GM19351 (cell line): ENCODE results near the gene DPY19L3.
"Not testable (repeated sequence)": the region's sequence is repeated elsewhere in the genome, so short reads cannot be mapped to it uniquely, and the experiment has no call there.

Source experiments
- ATAC-seq: cut with Tn5 transposase; IDR thresholded peaks from one replicate; pipeline ENCODE4 v1.9.1; 2021; ENCODE audit warnings: mild to moderate bottlenecking, moderate library complexity; ENCODE audit not compliant: unreplicated experiment

DPY19L3 gene, protein sequence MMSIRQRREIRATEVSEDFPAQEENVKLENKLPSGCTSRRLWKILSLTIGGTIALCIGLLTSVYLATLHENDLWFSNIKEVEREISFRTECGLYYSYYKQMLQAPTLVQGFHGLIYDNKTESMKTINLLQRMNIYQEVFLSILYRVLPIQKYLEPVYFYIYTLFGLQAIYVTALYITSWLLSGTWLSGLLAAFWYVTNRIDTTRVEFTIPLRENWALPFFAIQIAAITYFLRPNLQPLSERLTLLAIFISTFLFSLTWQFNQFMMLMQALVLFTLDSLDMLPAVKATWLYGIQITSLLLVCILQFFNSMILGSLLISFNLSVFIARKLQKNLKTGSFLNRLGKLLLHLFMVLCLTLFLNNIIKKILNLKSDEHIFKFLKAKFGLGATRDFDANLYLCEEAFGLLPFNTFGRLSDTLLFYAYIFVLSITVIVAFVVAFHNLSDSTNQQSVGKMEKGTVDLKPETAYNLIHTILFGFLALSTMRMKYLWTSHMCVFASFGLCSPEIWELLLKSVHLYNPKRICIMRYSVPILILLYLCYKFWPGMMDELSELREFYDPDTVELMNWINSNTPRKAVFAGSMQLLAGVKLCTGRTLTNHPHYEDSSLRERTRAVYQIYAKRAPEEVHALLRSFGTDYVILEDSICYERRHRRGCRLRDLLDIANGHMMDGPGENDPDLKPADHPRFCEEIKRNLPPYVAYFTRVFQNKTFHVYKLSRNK

DNA sequence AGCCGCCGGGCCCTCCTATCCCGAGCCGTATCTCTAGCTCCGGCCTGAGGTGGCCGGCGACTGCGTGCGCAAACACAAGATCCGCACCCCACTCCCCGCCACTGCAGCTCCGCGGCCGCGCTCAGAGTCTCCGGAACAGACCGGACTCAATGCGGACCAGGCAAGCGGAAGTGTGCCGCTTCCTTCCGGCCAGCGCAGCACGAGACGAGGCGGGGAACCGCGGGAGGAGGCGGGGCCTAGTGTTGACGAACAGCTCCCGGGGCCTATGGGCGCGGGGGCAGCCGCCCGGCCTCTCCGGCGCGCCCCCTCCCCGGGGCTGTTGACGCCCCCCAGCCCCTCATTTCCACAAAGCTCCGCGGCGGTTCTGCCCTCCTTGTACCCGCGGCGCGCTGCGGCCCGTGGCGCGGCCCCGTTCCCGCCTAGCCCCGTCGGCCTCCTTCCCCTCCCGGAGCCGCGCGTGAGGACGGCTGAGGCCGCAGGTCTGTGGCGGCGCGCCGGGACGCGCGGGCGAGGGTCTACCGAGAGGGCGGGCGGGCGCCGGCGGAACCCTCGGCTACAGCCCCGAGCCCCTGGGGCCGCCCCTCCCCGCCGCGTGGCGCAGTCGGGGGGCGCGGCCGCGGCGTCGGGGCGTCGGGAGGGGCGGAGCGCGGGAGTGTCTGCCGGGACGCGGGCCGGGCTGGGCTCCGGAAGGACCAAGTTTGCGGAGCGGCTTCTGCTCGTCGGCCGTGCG is at the start of gene DPY19L3:
Gene DPY19L3 (plus strand): TSS at position 340 of the 730 bp plus-strand sequence. CDS start 2,484 bp downstream, outside the sequence.
- peak; percentile 95 for ATAC-seq

DNA sequence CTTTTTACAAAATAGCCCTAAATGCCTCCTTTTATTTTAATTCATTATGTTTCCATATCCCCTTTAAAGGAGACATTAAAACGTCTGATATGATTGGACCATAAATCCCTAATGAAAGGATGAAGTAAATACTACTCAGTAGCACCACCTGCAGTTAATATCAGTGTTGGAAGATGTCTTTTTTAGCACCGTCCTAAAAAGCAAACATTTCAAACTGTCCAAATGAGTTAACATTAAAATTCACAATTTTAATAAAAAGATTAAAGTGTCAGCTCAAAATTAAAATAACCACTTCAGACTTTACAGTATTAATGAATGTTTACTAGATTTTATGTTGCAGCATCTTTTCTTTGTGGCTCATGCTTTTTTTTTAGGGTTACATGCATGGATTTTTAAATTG is 47.9 kb upstream of the DPY19L3 start:
- no peak for ATAC-seq

DNA sequence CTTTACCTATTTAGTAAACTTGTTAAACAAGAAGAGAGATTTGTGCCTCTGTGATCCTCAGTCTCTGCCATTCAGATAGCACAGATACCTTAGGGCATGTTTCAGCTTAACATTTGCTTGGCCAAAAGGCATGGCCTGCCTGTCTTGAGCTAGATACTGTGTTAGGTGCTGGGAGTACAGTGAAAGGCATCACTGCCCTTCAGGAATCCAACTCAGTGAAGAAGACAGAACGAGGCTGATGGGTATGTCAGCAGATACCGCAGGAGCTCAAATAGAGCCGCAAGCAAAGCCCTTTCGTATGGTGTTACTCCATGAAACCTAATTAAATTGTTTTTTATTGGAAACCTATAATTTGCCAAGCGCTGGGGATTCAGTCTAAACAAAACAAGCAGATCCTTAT is 47.2 kb upstream of the DPY19L3 start:
- no peak for ATAC-seq

DNA sequence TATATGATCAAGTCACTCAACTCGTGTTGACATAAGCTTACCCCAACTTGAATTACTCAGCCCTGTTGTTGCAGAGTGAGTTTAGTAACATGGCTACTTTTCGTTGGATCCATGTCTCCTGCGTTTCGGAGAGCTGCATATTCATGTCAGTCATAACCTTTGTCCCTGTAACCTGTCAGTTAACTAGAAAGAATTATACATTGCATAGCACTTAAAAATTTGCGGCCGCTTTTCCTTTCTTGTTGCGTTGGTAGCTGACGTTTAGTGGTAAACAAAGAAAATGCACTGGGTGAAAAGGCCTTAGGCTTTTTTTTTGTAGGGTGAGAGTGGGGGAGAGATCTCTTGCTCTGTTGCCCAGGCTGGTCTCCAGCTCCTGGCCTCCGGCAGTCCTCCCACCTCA is 46.0 kb upstream of the DPY19L3 start:
- no peak for ATAC-seq

DNA sequence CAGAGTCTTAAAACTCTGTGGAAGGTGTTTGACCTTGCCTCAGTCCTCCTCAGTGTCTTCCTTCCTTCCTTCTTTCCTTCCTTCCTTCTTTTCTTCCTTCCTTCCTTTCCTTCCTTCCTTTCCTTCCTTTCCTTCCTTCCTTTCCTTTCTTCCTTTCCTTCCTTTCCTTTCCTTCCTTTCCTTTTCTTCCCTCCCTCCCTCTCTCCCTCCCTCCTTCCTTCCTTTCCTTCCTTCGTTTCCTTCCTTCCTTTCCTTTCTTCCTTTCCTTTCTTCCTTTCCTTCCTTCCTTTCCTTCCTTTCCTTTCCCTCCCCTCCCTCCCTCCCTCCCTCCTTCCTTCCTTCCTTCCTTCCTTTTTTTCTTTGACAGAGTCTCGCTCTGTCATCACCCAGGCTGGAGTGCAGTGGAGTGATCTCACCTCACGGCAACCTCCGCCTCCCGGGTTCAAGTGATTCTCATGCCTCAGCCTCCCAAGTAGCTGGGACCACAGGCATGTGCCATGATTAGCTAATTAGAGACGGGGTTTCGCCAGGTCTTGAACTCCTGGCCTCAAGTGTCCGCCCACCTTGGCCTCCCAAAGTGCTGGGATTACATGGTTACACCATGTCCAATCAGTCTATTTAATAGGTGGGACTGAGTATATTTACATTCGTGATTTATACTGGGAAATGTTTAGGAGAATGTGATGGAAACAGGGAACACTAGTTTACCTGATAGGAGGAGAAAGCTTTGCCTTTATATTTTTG is 43.8 kb upstream of the DPY19L3 start:
- ATAC-seq = no peak

DNA sequence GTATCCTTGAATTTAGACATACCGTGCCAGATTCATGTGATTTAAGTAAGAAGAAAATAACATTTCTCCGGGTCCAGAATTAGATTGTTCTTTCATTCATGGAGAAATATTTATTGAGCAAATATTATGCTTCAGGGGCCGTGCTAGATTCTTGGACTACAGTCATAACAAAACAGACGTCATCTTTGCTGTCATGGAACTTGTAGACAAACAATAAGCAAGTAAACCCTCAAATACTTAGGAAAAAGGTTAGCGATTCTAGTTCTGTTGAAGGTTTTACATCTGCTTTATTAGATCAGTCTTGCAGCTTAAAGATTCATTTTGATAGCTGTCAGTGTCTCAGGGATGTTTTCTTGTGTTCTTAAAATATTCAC is 43.3 kb upstream of the DPY19L3 start:
- no peak for ATAC-seq

DNA sequence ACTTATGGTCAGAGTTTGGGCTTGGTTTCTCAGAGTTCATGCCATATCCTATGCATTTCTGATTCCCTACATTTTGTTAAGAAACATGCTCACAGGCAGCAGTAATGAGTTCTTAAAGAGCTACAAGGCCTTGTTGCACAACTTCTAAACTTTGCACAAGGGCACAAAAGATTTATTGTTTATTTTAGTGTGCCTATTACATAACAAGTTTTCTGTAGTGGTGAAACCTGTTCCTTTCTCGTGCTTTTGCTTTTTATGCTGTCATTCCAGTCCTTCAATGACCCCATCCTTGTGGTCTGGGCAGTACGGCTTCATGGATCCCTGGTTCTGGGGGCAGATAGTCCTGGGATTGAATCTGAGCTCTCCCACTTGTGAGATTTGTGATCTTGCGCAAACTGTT is 42.4 kb upstream of the DPY19L3 start:
- no peak for ATAC-seq

DNA sequence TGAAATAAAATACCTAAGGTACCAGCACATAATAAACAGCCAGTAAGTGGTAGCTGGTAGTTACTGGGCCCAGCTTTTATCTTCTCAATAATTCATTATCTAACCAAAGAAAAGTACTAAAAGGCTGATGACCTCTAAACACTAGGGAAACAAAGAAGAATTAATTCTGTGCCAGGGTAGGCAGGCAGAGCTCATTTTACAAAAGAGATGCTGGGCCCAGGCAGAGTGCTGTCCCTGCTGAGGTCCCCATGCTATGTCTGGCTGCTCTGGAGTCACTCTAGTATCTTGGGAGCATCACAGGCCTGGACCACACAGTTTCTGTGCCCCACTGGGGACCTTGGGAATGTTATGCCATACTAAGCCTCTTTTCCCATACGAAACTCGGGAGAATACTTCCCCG is 41.9 kb upstream of the DPY19L3 start:
- ATAC-seq = no peak

DNA sequence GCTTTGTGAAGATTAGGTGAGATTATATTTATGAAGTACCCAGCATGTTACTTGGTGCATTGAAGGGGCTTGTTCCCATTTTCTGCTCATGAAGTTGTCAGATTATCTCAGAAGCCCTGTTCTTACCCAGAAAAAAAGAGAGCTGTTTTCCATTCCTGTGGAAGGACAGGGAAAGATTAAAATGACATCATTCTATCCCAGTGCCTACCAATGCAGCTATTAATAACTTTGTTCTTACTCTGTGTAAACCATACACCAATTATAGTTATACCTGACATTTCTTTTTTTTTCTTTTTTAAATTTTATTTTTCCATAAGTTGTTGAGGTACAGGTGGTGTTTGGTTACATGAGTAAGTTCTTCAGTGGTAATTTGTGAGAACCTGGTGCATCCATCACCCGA is 41.5 kb upstream of the DPY19L3 start:
- no peak for ATAC-seq

DNA sequence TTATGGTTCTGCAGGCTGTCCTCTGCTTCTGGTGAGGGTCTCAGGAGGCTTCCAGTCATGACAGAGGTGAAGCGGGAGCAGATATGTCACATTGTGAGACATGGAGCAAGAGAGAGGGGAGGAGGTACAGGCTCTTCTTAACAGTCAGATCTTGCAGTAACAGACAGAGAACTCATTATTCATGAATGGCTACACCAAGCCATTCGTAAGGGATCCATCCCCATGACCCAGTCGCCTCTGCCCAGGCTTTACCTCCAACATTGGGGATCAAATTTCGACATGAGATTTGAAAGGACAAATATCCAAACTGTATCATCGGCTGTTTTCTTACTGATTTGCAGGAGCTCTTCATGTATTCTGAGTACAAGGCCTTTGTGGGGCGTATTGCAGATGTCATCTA is 38.5 kb upstream of the DPY19L3 start:
- ATAC-seq = no peak

DNA sequence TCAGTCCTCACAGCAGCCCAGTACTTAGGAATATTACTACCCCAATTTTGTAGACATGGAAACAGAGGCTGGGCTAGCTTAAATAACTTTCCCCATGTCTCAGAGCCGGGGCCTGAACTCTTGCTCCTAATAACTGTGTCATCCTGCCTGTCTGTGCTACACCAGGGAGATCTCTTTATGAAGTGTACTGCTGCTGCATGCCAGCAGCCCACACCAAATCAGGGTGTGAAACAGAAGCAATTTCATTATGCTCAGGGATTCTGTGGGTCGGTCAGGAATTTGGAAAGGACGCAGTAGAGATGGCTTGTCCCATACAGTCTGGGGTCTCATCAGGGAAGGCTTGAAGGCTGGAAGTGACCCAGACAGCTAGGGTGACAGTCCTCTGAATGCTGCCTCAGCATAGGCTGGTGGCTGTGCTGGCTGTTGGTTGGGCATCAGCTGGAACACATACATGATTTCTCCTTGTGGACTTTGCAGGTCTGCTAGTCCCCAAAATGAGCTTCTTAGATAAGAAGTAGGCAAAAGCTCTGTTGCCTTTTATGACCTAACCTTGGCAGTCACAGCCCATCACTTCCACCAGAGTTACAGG is 37.5 kb upstream of the DPY19L3 start:
- ATAC-seq = no peak

DNA sequence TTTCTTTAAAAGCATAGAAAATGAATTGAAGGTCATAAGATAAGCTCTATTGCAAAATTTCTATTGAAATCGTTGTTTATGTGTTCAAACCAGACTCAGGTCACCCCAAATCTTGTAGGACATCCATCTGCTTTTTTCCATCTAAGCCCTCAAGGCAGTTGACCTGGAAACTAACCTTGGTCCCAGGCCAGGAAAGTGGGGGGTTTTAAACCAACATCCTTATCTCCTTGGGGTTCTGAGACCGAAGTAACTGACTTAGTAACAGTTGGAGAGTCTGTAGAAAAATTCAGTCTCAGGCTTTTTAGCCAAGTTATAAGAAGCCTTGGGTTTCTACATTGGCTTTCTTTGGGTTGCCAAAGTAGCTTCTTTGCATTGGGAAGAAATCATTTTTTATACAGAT is 36.8 kb upstream of the DPY19L3 start:
- ATAC-seq = no peak

DNA sequence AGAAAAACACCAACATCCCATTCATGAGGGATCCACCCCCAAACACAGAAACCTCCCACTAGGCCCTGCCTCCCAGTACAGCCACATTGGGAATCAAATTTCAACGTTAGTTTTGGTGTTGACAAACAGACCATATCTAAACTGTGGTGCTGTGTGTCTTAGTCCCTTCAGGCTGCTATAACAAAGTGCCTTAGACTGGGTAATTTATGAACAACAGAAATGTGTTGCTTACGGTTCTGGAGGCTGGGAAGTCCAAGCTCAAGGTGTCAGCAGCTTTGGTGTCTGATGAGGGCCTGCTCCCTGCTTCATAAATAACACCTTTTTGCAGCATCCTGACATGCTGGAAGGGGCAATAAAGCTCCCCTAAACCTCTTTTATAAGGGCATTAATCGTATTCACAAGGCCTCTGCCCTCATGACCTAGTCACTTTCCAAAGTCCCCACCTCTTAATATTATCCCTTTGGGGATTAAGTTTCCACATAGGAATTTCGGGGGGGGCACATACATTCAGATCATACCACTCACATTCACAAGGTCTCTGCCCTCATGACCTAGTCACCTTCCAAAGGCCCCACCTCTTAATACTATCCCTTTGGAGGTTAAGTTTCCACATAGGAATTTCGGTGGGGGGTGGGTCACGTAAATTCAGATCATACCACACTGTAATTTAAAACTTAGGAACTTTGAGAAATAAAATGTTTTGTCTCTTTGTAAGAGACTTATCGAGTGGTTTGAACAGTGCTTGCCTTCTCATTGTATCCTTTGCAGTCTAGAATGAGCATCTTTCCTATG is 32.6 kb upstream of the DPY19L3 start:
- ATAC-seq = no peak

DNA sequence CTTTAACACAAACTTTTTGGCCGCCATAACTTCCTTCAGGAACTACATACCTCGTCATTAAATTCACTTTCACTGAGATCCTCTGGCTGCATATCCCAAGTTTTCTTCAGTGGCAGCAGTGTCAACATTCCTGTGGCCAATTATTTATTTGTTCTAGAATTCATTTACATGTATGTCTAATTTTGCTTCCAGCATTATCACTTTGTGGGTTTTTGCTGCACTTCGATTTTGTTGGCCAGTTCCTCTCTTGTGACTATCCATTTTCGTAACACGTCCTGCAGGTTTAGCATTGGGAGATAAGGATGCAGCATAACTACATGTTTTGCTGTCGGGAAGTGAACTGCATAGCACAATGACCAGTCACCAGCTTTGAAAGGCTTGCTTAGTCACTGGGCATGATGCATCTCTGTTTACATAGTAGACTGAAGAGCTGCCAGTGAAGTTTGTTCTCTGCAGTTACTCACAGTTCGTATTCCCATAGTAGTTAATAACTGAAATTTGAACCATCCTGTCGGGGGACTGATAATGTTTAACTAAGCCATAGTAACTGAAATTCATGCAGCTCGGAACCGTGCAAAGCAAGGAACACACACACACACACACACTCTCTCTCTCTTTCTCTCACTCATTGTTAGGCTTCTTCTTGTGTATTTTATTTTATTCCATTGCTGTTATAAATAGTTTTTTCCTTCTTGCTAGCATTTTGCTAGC is 31.8 kb upstream of the DPY19L3 start:
- no peak for ATAC-seq

DNA sequence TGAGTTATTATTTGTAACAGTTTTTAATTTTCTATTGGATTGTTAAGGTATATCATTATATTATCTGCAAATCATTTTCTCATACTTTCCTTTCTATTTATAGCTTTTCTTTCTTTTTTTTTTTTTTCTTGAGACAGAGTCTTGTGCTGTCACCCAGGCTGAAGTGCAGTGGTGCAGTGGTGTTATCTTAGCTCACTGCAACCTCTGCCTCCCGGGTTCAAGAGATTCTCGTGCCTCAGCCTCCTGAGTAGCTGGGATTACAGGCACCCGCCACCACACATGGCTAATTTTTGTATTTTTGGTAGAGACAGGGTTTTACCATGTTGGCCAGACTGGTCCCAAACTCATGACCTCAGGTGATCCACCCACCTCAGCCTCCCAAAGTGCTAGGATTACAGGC is 31.2 kb upstream of the DPY19L3 start:
- not testable (repeated sequence) for ATAC-seq

DNA sequence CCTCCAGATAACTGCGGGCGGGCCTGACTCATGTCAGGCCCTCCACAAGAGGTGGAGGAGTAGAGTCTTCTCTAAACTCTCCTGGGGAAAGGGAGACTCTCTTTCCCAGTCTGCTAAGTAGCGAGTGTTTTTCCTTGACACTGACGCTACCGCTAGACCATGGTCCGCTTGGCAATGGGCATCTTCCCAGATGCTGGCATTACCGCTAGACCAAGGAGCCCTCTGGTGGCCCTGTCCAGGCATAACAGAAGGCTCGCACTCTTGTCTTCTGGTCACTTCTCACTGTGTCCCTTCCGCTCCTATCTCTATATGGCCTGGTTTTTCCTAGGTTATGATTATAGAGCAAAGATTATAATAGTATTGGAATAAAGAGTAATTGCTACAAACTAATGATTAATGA is 28.5 kb upstream of the DPY19L3 start:
- ATAC-seq = not testable (repeated sequence)

DNA sequence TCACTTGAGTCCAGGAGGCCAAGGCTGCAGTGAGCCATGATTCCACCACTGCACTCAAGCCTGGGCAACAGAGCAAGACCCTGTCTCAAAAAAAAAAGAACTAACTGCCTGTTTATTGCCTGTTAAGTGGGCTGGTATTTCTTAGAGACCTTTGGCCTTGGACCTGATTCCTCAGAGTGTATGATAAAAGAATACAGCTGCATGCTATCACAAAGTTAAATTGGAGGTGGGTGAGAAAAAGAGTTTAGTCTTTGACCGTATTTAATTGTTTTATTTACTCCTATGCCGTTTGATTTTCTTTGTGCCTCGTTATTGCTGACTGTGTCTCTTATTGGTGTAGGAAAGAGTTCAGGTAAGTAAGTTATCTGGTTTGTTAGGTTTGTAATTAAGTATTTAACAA is 25.3 kb upstream of the DPY19L3 start:
- ATAC-seq = no peak

DNA sequence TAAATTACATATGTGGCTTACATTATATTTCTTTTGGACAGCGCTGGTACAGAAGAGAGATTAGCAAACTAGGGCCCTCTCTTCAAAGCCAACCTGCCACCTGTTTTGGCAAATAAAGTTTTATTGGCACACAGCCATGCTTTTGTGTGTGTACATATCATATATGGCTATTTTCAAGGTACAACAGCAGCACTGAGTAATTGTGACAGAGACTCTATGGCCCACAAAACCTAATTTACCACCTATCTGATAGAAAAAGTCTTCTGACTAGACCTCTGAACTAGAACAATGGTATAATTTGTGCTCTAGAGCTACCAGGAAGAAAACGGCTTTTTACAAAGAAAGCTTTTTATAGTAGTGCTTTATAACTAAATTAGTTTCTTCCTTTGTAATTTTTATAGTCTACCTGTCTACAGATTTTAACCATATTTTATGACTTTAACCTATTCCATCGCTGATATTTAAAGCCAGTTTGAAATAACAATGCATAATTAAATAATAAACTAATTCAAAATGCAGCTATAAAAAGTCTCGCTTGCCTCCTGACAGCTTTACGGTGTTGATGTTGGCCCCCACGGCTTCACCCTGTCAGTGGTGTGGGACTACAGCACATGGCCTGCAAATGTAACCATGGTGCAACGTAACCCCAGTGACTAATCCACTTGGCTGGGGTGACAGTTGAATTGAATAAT is 17.7 kb upstream of the DPY19L3 start:
- no peak for ATAC-seq

DNA sequence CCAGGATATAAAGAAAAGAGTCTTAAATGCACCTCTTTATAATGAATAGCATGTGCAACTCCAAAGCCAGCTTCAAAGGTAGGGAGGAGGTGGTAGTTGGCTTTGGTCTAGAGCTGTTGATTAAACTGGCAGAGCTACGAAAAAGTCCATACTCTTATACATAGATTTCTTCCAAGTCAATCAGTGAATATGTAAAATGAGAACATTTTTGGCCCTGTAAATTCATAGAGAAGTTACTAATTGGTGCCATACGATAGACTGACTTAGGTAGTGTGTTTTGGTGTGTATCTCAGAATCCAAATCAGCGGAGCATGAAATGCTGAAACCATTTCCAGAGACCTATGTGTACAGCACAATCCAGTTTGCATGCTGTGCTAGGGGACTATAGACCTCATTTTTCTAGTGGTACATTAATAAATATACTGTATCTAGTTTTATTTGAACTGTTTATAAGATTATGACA is 17.1 kb upstream of the DPY19L3 start:
- ATAC-seq = no peak
